Esophagus squamous epithelium (tissue), 4 donors: ENCODE data around the gene MX2.

Source experiments
- CTCF ChIP-seq, 6 experiments: fragments of 450-650 bp in 4 of 6; fragments of 200-600 bp in 2 of 6; sonication (generic) in 2 of 6; IDR thresholded peaks; one replicate each; pipeline ENCODE4 v1.5.1; 2016 to 2019; ENCODE audit warnings: antibody characterized with exemption in 6 of 6, mild to moderate bottlenecking in 4 of 6, moderate library complexity in 4 of 6
- POLR2A ChIP-seq, 4 donors: fragments of 450-650 bp; IDR thresholded peaks; one replicate each; pipeline ENCODE4 v1.6.1; 2017; ENCODE audit warnings: antibody characterized with exemption in 4 of 4, mild to moderate bottlenecking in 4 of 4, moderate library complexity in 3 of 4

GRCh38 chr21:41321211-41321907 is 40.5 kb upstream of the MX2 start:
- TF ChIP-seq CTCF (IDR thresholded peaks at IDR 0.05): peak in 2 of 6 experiments; percentile 6 to 25
- TF ChIP-seq POLR2A (IDR thresholded peaks at IDR 0.05): no peak
